GM18505 (cell line): ENCODE results near the gene GPRC5B.

Experiments
- ATAC-seq: cut with Tn5 transposase; IDR thresholded peaks from one replicate; pipeline ENCODE4 v1.9.1; 2021; ENCODE audit not compliant: unreplicated experiment
- POLR2A ChIP-seq: IDR thresholded peaks from 4 replicates; pipeline ENCODE4 v1.6.1; 2011; ENCODE audit warnings: borderline replicate concordance; ENCODE audit not compliant: insufficient read depth, insufficient read length; ENCODE audit errors: extremely low read depth

Gene GPRC5B

DNA sequence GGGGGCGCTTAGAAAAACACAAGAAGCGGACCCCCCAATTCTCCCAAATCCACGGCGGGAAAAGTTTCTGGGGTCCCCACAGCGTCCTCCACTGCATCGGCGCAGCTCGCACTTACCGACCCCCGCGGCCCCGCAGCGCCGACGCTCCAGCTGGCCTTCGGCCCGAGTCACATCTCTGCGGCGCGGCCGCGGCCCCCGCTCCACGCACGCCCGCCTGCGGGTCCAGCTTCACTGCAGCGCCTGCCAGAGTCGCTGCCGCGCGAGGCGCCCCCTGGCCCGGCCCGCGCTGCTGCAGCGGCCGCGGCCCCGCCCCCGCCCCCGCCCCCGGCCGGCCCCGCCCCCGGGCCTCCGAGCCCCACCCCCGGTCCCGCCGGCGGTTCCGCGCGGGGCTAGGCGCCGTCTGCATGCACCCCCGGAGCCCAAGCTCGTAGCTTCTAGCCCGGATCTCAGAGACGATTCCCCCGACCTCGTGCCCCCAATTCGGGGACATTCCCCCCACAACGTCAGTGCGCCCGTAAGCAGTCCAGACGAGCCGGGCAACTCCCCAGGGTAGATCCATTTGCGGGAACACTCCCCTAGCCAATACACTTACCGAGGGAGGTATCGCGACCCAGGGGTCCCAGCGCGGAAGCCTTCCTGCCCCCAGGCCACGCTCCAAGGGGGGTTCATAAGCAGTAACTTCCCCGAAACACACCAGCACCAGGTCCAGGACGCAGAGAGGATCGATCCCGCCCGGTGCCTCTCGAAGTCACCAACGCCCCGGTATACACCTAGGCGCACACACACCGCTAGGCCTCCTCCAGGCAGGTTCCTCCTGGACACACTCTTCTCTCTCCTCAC lies at the start of gene GPRC5B:
Gene GPRC5B (minus strand): TSS at position 238 of the 840 bp plus-strand sequence. CDS start 12,003 bp downstream, outside the sequence.
- no peak for TF ChIP-seq POLR2A
- ATAC-seq = no peak

- no peak for TF ChIP-seq POLR2A
- no peak for ATAC-seq
Observed at GRCh38 chr16:19933740-19934139, 49.1 kb upstream of the GPRC5B start.

DNA sequence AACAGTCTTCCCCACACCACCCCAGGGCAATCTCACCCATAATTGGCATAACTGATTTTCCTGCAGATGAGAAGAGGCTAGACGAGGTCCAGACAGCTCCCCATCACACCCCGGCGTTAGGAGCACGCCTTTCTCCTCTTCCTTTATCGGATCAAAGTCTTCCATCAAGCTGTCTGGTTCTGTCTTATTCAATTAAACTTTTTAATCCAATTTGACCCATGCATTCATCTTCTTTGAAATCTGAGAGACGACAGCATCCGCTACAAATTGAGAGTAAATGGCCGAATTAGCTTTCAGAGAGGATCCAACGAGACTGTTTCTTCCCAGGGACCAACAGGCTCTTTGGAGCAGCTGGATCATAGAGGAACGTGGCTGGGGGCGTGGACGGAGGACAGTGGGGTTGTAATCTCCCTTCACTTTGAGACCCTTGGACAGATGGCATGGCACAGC lies 44.4 kb upstream of the GPRC5B start:
- TF ChIP-seq POLR2A = no peak
- ATAC-seq = no peak

DNA sequence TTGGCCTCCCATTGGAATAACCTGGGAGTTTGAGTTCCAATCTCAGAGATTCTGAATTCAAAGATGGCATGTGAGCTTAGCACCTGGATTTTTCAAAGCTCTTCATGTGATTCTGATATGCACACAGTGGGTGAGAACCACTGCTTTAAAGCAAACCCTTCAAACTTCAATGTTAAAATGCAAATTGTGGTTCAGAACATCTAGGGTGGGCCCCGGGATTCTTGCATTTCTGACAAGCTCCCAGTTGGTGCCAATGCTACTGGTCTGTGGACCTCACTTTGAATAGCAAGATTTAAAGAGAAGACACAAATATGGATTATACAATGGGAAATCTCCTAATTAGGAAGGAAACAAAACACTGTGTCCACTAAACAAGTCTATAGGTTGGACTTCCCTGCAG lies 43.8 kb upstream of the GPRC5B start:
- no peak for ATAC-seq

GRCh38 chr16:19926449-19927390 lies 42.1 kb upstream of the GPRC5B start:
- no peak for TF ChIP-seq POLR2A
- ATAC-seq = no peak

More for the DNA sequence above, 43.8 kb upstream of the GPRC5B start:
- no peak for TF ChIP-seq POLR2A

GRCh38 chr16:19923396-19923795 lies 38.7 kb upstream of the GPRC5B start:
- TF ChIP-seq POLR2A = no peak
- ATAC-seq = no peak

- TF ChIP-seq POLR2A = no peak
- no peak for ATAC-seq
Observed at GRCh38 chr16:19919142-19919541, 34.5 kb upstream of the GPRC5B start.

DNA sequence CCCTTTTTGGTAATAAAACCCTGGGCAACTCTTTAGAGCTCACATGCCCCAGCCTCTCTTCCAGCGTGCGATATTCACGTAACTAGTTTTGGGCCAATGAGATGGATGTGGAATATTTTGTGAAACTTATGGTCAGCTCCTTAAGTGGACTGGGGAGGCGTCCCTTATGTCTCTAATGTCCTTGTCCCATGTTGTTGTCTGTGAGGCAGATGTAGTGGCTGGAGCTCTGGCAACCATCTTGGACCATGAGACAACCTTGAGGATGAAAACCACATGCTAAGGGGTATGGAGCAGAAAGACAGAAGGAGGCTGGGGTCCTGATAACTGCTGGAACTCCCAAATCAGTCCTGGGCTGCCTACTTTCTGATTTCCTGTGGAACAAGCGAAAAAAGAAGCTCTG lies 31.4 kb upstream of the GPRC5B start:
- no peak for ATAC-seq
- no peak for TF ChIP-seq POLR2A

GRCh38 chr16:19914877-19915276 lies 30.2 kb upstream of the GPRC5B start:
- no peak for ATAC-seq
- no peak for TF ChIP-seq POLR2A

- no peak for TF ChIP-seq POLR2A
- no peak for ATAC-seq
Observed at GRCh38 chr16:19913340-19913645, 28.6 kb upstream of the GPRC5B start.

GRCh38 chr16:19912455-19913339 lies 28.0 kb upstream of the GPRC5B start:
- no peak for TF ChIP-seq POLR2A

GRCh38 chr16:19911747-19912454 lies 27.3 kb upstream of the GPRC5B start:
- TF ChIP-seq POLR2A = no peak
- ATAC-seq = no peak

More at GRCh38 chr16:19912455-19913339, 28.0 kb upstream of the GPRC5B start:
- no peak for ATAC-seq
